GM18508 (cell line): Measurements from ENCODE around the gene PIANP.

Experiments
- ATAC-seq: cut with Tn5 transposase; IDR thresholded peaks from one replicate; pipeline ENCODE4 v1.9.1; 2021; ENCODE audit warnings: moderate number of reproducible peaks; ENCODE audit not compliant: insufficient read depth, unreplicated experiment

The PIANP gene

GRCh38 chr12:6676962-6677361, 23.7 kb downstream of the PIANP start:
- ATAC-seq = no peak

GRCh38 chr12:6672143-6672542, 28.5 kb downstream of the PIANP start:
- no peak for ATAC-seq

- ATAC-seq = no peak
Measured at GRCh38 chr12:6667559-6668210, 32.9 kb downstream of the PIANP start.

- no peak for ATAC-seq
Measured at GRCh38 chr12:6666211-6666610, 34.4 kb downstream of the PIANP start.

GRCh38 chr12:6664902-6665301, 35.7 kb downstream of the PIANP start:
- ATAC-seq = no peak

GRCh38 chr12:6662906-6663742, 37.5 kb downstream of the PIANP start, which contains the start of gene ING4:
Gene ING4, minus strand, starts transcription at chr12:6663119. Its CDS starts 18 bp downstream, at chr12:6663101.
- ATAC-seq = peak; percentile 72

GRCh38 chr12:6662602-6662905, 38.1 kb downstream of the PIANP start:
- no peak for ATAC-seq

GRCh38 chr12:6653987-6654386, 46.6 kb downstream of the PIANP start:
- no peak for ATAC-seq

GRCh38 chr12:6653342-6653741, 47.3 kb downstream of the PIANP start:
- ATAC-seq = no peak

GRCh38 chr12:6652391-6652790, 48.2 kb downstream of the PIANP start:
- ATAC-seq = no peak

GRCh38 chr12:6650832-6651231, 49.8 kb downstream of the PIANP start:
- ATAC-seq = no peak

- no peak for ATAC-seq
Measured at GRCh38 chr12:6647083-6647604, 53.5 kb downstream of the PIANP start, which contains the start of gene ACRBP. Gene ACRBP, minus strand, starts transcription at chr12:6647432. Its CDS starts 66 bp downstream, at chr12:6647366.

- ATAC-seq = no peak
Measured at GRCh38 chr12:6646276-6647082, 54.1 kb downstream of the PIANP start.

- no peak for ATAC-seq
Measured at GRCh38 chr12:6644903-6645302, 55.7 kb downstream of the PIANP start.

- no peak for ATAC-seq
Measured at GRCh38 chr12:6644257-6644596, 56.4 kb downstream of the PIANP start.
